Adipocyte (in vitro differentiated cells): ENCODE data around the gene DNASE2.

Experiments
- DNase-seq: peaks from one replicate; pipeline ENCODE4 v3.0.0-alpha.2; 2015; ENCODE audit warnings: low read depth
- H3K27me3 ChIP-seq: replicated peaks from 2 replicates; pipeline ENCODE4 v1.7.0; 2013; ENCODE audit warnings: mild to moderate bottlenecking, low read length, moderate library complexity; ENCODE audit not compliant: control insufficient read depth, insufficient read depth
- H3K36me3 ChIP-seq: 2 replicates; pipeline ENCODE4 v1.7.0; 2013; ENCODE audit warnings: low read length, mild to moderate bottlenecking, moderate library complexity; ENCODE audit not compliant: control insufficient read depth, insufficient read depth, severe bottlenecking
- H3K4me1 ChIP-seq: 2 replicates; pipeline ENCODE4 v1.7.0; 2013; ENCODE audit warnings: mild to moderate bottlenecking, low read length, moderate library complexity; ENCODE audit not compliant: control insufficient read depth, insufficient read depth
- H3K4me3 ChIP-seq: 2 replicates; pipeline ENCODE4 v1.7.0; 2013; ENCODE audit warnings: mild to moderate bottlenecking, low read length, moderate library complexity
- H3K9ac ChIP-seq: 2 replicates; pipeline ENCODE4 v1.7.0; 2013; ENCODE audit warnings: mild to moderate bottlenecking, low read length, moderate library complexity
- H3K9me3 ChIP-seq: 2 replicates; pipeline ENCODE4 v1.7.0; 2013; ENCODE audit warnings: mild to moderate bottlenecking, low read length, moderate library complexity; ENCODE audit not compliant: control insufficient read depth

The DNASE2 gene

GRCh38 chr19:12871681-12872080 lies 9.6 kb downstream of the DNASE2 start:
- H3K9me3 ChIP-seq, result no peaks in the 10 kb centered on the region
- no peak overlapping the region for H3K9ac ChIP-seq
- no peaks in the 10 kb centered on the region for H3K27me3 ChIP-seq
- peaks cover 3% of the 10 kb centered on the region for H3K4me1 ChIP-seq
- H3K36me3 ChIP-seq, result peaks cover 5% of the 10 kb centered on the region
- no peak overlapping the region for H3K4me3 ChIP-seq
- DNase-seq, result no peak

GRCh38 chr19:12868540-12869112 lies 12.6 kb downstream of the DNASE2 start:
- H3K4me3 ChIP-seq, result no peak overlapping the region
- H3K4me1 ChIP-seq, result peaks cover 3% of the 10 kb centered on the region
- no peaks in the 10 kb centered on the region for H3K36me3 ChIP-seq
- no peak for DNase-seq
- peaks cover 6% of the 10 kb centered on the region for H3K27me3 ChIP-seq
- H3K9ac ChIP-seq, result no peak overlapping the region
- H3K9me3 ChIP-seq, result no peaks in the 10 kb centered on the region

- peak overlapping the region; percentile 71 for H3K4me3 ChIP-seq
- DNase-seq, result peak; percentile 62
- H3K27me3 ChIP-seq, result peaks cover 9% of the 10 kb centered on the region
- H3K9ac ChIP-seq, result peak overlapping the region; percentile 49
- peaks cover 3% of the 10 kb centered on the region for H3K4me1 ChIP-seq
- H3K9me3 ChIP-seq, result no peaks in the 10 kb centered on the region
- H3K36me3 ChIP-seq, result no peaks in the 10 kb centered on the region
Observed at GRCh38 chr19:12867120-12868099, 13.8 kb downstream of the DNASE2 start.

GRCh38 chr19:12866416-12867119 lies 14.7 kb downstream of the DNASE2 start:
- no peak for DNase-seq
- H3K9me3 ChIP-seq, result no peaks in the 10 kb centered on the region
- peaks cover 3% of the 10 kb centered on the region for H3K4me1 ChIP-seq
- H3K4me3 ChIP-seq, result no peak overlapping the region
- H3K27me3 ChIP-seq, result peaks cover 9% of the 10 kb centered on the region
- H3K36me3 ChIP-seq, result no peaks in the 10 kb centered on the region
- H3K9ac ChIP-seq, result no peak overlapping the region

GRCh38 chr19:12865746-12866415 lies 15.4 kb downstream of the DNASE2 start:
- Histone ChIP-seq H3K4me3 (no peak overlapping the region), H3K9me3 (no peaks in the 10 kb centered on the region), H3K36me3 (no peaks in the 10 kb centered on the region), H3K27me3 (peaks cover 13% of the 10 kb centered on the region), H3K9ac (no peak overlapping the region), H3K4me1 (peaks cover 3% of the 10 kb centered on the region)
- DNase-seq, result no peak

GRCh38 chr19:12864721-12865715 lies 16.2 kb downstream of the DNASE2 start:
- Histone ChIP-seq H3K36me3 (no peaks in the 10 kb centered on the region), H3K27me3 (peaks cover 16% of the 10 kb centered on the region), H3K9ac (no peak overlapping the region), H3K9me3 (no peaks in the 10 kb centered on the region), H3K4me1 (peaks cover 3% of the 10 kb centered on the region), H3K4me3 (no peak overlapping the region)
- no peak for DNase-seq

- Histone ChIP-seq H3K27me3 (peaks cover 16% of the 10 kb centered on the region), H3K4me3 (no peak overlapping the region), H3K9ac (no peak overlapping the region), H3K9me3 (no peaks in the 10 kb centered on the region), H3K36me3 (no peaks in the 10 kb centered on the region), H3K4me1 (peaks cover 3% of the 10 kb centered on the region)
- no peak for DNase-seq
Observed at GRCh38 chr19:12864143-12864542, 17.1 kb downstream of the DNASE2 start.

- no peak overlapping the region for H3K9ac ChIP-seq
- H3K4me1 ChIP-seq, result no peaks in the 10 kb centered on the region
- H3K4me3 ChIP-seq, result no peak overlapping the region
- H3K27me3 ChIP-seq, result peaks cover 14% of the 10 kb centered on the region
- no peak for DNase-seq
- peaks cover 14% of the 10 kb centered on the region for H3K9me3 ChIP-seq
- no peaks in the 10 kb centered on the region for H3K36me3 ChIP-seq
Observed at GRCh38 chr19:12859546-12859945, 21.7 kb downstream of the DNASE2 start.

- Histone ChIP-seq H3K9me3 (peaks cover 14% of the 10 kb centered on the region), H3K27me3 (peaks cover 10% of the 10 kb centered on the region), H3K4me3 (no peak overlapping the region), H3K4me1 (no peaks in the 10 kb centered on the region), H3K36me3 (no peaks in the 10 kb centered on the region), H3K9ac (no peak overlapping the region)
- DNase-seq, result no peak
Observed at GRCh38 chr19:12858041-12858928, 23.0 kb downstream of the DNASE2 start.
